ENCODE results near the gene CCNE1. TPM values are rescaled to one million over a fixed set of nuclear protein-coding genes. Genes with fewer than 3 reads are reported as not detected.

CCNE1 gene
- 1 to 10 TPM in 2 of 6 donors, under 1 TPM in 3, not detected in 1; 0.46 to 1.5 (median 0.91) TPM for total RNA-seq

- ATAC-seq (ENCODE audit: low FRiP score in 2 of 2) (peak; percentile 95 to 99), DNase-seq (peak; percentile 92 to 100)
- Histone ChIP-seq H3K27ac (peak within 1 kb of the TSS; percentile 48 to 71 (median 60)), H3K4me3 (peak within 1 kb of the TSS; percentile 52 to 86 (median 74)), H3K4me1 (peaks cover 5 to 23% (median 9%) of the 10 kb centered on the region in 4 donors), H3K36me3 (no peaks in the 10 kb centered on the region), H3K27me3 (no peaks in the 10 kb centered on the region), H3K9me3 (no peaks in the 10 kb centered on the region)
- WGBS, 2 donors = 6 to 25% methylated on average over 7 to 35 of the region's 125 CpGs
- no peak for TF ChIP-seq POLR2AphosphoS5 (IDR thresholded peaks at IDR 0.05)
- TF ChIP-seq POLR2A (IDR thresholded peaks at IDR 0.05) = peak in 1 of 4 donors; percentile 22
- peak in 1 of 6 experiments; percentile 8 for TF ChIP-seq CTCF (IDR thresholded peaks at IDR 0.05)
These were observed at the start of gene CCNE1 for GRCh38 chr19:29811125-29812079. TSS of gene CCNE1 (plus strand) at chr19:29811991. CDS start at chr19:29812556, 565 bp downstream.

GRCh38 chr19:29763196-29763595, 48.6 kb upstream of the CCNE1 start:
- Histone ChIP-seq H3K4me3 (no peak overlapping the region), H3K27me3 (no peaks in the 10 kb centered on the region), H3K36me3 (no peaks in the 10 kb centered on the region), H3K4me1 (peaks cover 0 to 7% (median 2%) of the 10 kb centered on the region in 4 donors), H3K9me3 (no peaks in the 10 kb centered on the region), H3K27ac (no peak overlapping the region)
- no peak for DNase-seq
- TF ChIP-seq EP300 (IDR thresholded peaks at IDR 0.05) (no peak), CTCF (IDR thresholded peaks at IDR 0.05) (no peak), POLR2AphosphoS5 (IDR thresholded peaks at IDR 0.05) (no peak), POLR2A (IDR thresholded peaks at IDR 0.05) (no peak)
- 82 to 83% methylated on average over 4 of the region's 4 CpGs for WGBS, 2 donors
- ATAC-seq (ENCODE audit: low FRiP score in 2 of 2) = no peak

- H3K4me3 ChIP-seq = no peak overlapping the region
- H3K9me3 ChIP-seq = no peaks in the 10 kb centered on the region
- H3K36me3 ChIP-seq = no peaks in the 10 kb centered on the region
- H3K27me3 ChIP-seq = no peaks in the 10 kb centered on the region
- 90 to 92% methylated on average over 6 to 8 of the region's 8 CpGs for whole genome bisulfite sequencing, 2 donors
- peaks cover 0 to 7% (median 2%) of the 10 kb centered on the region in 4 donors for H3K4me1 ChIP-seq
- H3K27ac ChIP-seq = no peak overlapping the region
- no peak for TF ChIP-seq POLR2AphosphoS5 (IDR thresholded peaks at IDR 0.05)
- no peak for TF ChIP-seq CTCF (IDR thresholded peaks at IDR 0.05)
- TF ChIP-seq POLR2A (IDR thresholded peaks at IDR 0.05) = no peak
- no peak for TF ChIP-seq EP300 (IDR thresholded peaks at IDR 0.05)
- no peak for ATAC-seq (ENCODE audit: low FRiP score in 2 of 2)
- DNase-seq = no peak
These were observed 47.4 kb upstream of the CCNE1 start for GRCh38 chr19:29764361-29764760.

- Histone ChIP-seq H3K9me3 (no peaks in the 10 kb centered on the region), H3K27me3 (no peaks in the 10 kb centered on the region), H3K4me1 (no peaks in the 10 kb centered on the region), H3K4me3 (no peak overlapping the region), H3K36me3 (no peaks in the 10 kb centered on the region), H3K27ac (no peak overlapping the region)
- TF ChIP-seq POLR2AphosphoS5 (IDR thresholded peaks at IDR 0.05) (no peak), EP300 (IDR thresholded peaks at IDR 0.05) (no peak), POLR2A (IDR thresholded peaks at IDR 0.05) (no peak), CTCF (IDR thresholded peaks at IDR 0.05) (no peak)
- no peak for DNase-seq
- 40 to 64% methylated on average over 3 of the region's 3 CpGs for WGBS, 2 donors
- no peak for ATAC-seq (ENCODE audit: low FRiP score in 2 of 2)
These were observed 45.7 kb upstream of the CCNE1 start for GRCh38 chr19:29766100-29766499.
